HEK293 (cell line): Measurements from ENCODE around the gene PHGDH.
"Not testable (repeated sequence)": the region's sequence is repeated elsewhere in the genome, so short reads cannot be mapped to it uniquely, and the experiment has no call there.

Experiments used
- CTCF ChIA-PET: fragments of 350-600 bp; formaldehyde crosslinking; extraction: SDS; loops from one replicate; lab custom pipeline; 2021; ENCODE audit warnings: antibody characterized with exemption; lab: Yijun Ruan, JAX
- POLR2A ChIA-PET: fragments of 300-600 bp; formaldehyde crosslinking; extraction: SDS; loops from one replicate; lab custom pipeline; 2020; ENCODE audit warnings: antibody characterized with exemption, inconsistent platforms; lab: Yijun Ruan, JAX
- H3K27ac ChIP-seq: fragments of 200-500 bp; sonication (Bioruptor generic); 2 replicates; pipeline ENCODE4 v1.5.1; 2014; ENCODE audit warnings: low read depth, low read length, control low read depth, inconsistent platforms; ENCODE audit errors: extremely low read depth
- H3K36me3 ChIP-seq, 2 experiments: fragments of 200-500 bp in 1 of 2; sonication (Bioruptor generic) in 1 of 2; 1 replicate in 1 of 2; 2 replicates in 1 of 2; pipeline ENCODE4 v1.5.1; 2014 to 2017; ENCODE audit warnings: inconsistent platforms in 2 of 2, low read length in 2 of 2; ENCODE audit not compliant: control insufficient read depth in 2 of 2, insufficient read depth in 1 of 2
- H3K4me1 ChIP-seq: fragments of 200-500 bp; sonication (Bioruptor generic); 2 replicates; pipeline ENCODE4 v1.5.1; 2014; ENCODE audit warnings: mild to moderate bottlenecking, low read length, inconsistent platforms; ENCODE audit not compliant: control insufficient read depth, insufficient read depth
- H3K4me3 ChIP-seq: 2 replicates; pipeline ENCODE4 v1.5.1; 2011; ENCODE audit warnings: low read depth, mild to moderate bottlenecking, control low read depth, low read length, moderate library complexity
- H3K9me3 ChIP-seq: fragments of 200-500 bp; sonication (Bioruptor generic); 2 replicates; pipeline ENCODE4 v1.5.1; 2014; ENCODE audit warnings: low read depth, low read length, inconsistent platforms; ENCODE audit not compliant: control insufficient read depth, insufficient read depth
- EGR2 ChIP-seq: fragments of 450-650 bp; formaldehyde crosslinking; IDR thresholded peaks from 2 replicates; pipeline ENCODE4 v1.5.1; 2016; ENCODE audit warnings: low read depth, missing biosample characterization, missing genetic modification characterization
- ELK4 ChIP-seq: IDR thresholded peaks from 2 replicates; pipeline ENCODE4 v1.6.1; 2011; ENCODE audit warnings: mild to moderate bottlenecking, low read depth, low read length, borderline replicate concordance
- GLIS1 ChIP-seq: fragments of 450-650 bp; formaldehyde crosslinking; IDR thresholded peaks from 2 replicates; pipeline ENCODE4 v1.5.1; 2016; ENCODE audit warnings: missing biosample characterization, missing genetic modification characterization
- KLF8 ChIP-seq: fragments of 450-650 bp; formaldehyde crosslinking; IDR thresholded peaks from 2 replicates; pipeline ENCODE4 v1.5.1; 2016; ENCODE audit warnings: missing biosample characterization, missing genetic modification characterization
- OSR2 ChIP-seq: fragments of 450-650 bp; formaldehyde crosslinking; IDR thresholded peaks from 2 replicates; pipeline ENCODE4 v1.5.1; 2016; ENCODE audit warnings: missing biosample characterization, missing genetic modification characterization
- PRDM1 ChIP-seq: fragments of 450-650 bp; formaldehyde crosslinking; IDR thresholded peaks from 2 replicates; pipeline ENCODE4; 2016; ENCODE audit warnings: missing biosample characterization, missing genetic modification characterization
- REST ChIP-seq: fragments of 450-650 bp; formaldehyde crosslinking; IDR thresholded peaks from 2 replicates; pipeline ENCODE4 v1.5.1; 2016; ENCODE audit warnings: missing biosample characterization, missing genetic modification characterization
- SP2 ChIP-seq: fragments of 450-650 bp; formaldehyde crosslinking; IDR thresholded peaks from 2 replicates; pipeline ENCODE4 v1.5.1; 2016; ENCODE audit warnings: missing biosample characterization, missing genetic modification characterization
- ZEB2 ChIP-seq: fragments of 450-650 bp; formaldehyde crosslinking; IDR thresholded peaks from 2 replicates; pipeline ENCODE4 v1.5.1; 2016; ENCODE audit warnings: missing biosample characterization, missing genetic modification characterization
- ZFP3 ChIP-seq: fragments of 450-650 bp; formaldehyde crosslinking; IDR thresholded peaks from 2 replicates; pipeline ENCODE4 v1.5.1; 2016; ENCODE audit warnings: low read depth, missing biosample characterization, missing genetic modification characterization
- ZNF2 ChIP-seq: fragments of 450-650 bp; formaldehyde crosslinking; IDR thresholded peaks from 2 replicates; pipeline ENCODE4 v1.5.1; 2016; ENCODE audit warnings: missing biosample characterization, missing genetic modification characterization
- ZNF335 ChIP-seq: fragments of 450-650 bp; formaldehyde crosslinking; conservative IDR thresholded peaks from 2 replicates; pipeline ENCODE4 v1.5.1; 2016; ENCODE audit warnings: missing biosample characterization, missing genetic modification characterization
- ZNF501 ChIP-seq: fragments of 450-650 bp; formaldehyde crosslinking; IDR thresholded peaks from 2 replicates; pipeline ENCODE4 v1.5.1; 2016; ENCODE audit warnings: missing biosample characterization, missing genetic modification characterization
- ZNF521 ChIP-seq: fragments of 450-650 bp; formaldehyde crosslinking; IDR thresholded peaks from 2 replicates; pipeline ENCODE4 v1.5.1; 2017; ENCODE audit warnings: missing biosample characterization, mild to moderate bottlenecking, missing genetic modification characterization
- ZNF544 ChIP-seq: fragments of 450-650 bp; formaldehyde crosslinking; IDR thresholded peaks from 2 replicates; pipeline ENCODE4 v1.5.0; 2017; ENCODE audit warnings: missing biosample characterization, missing genetic modification characterization
- ZNF549 ChIP-seq: fragments of 450-650 bp; IDR thresholded peaks from 2 replicates; pipeline ENCODE4 v1.5.1; 2018; ENCODE audit warnings: missing biosample characterization, missing genetic modification characterization, mild to moderate bottlenecking, inconsistent platforms, moderate library complexity
- ZNF677 ChIP-seq: fragments of 450-650 bp; IDR thresholded peaks from 2 replicates; pipeline ENCODE4 v1.5.0; 2018; ENCODE audit warnings: missing biosample characterization, mild to moderate bottlenecking, missing genetic modification characterization, moderate library complexity
- ZNF701 ChIP-seq: fragments of 450-650 bp; formaldehyde crosslinking; IDR thresholded peaks from 2 replicates; pipeline ENCODE4 v1.5.1; 2016; ENCODE audit warnings: missing biosample characterization, missing genetic modification characterization
- ZNF76 ChIP-seq: fragments of 450-650 bp; formaldehyde crosslinking; IDR thresholded peaks from 2 replicates; pipeline ENCODE4; 2016; ENCODE audit warnings: low read depth, missing biosample characterization, missing genetic modification characterization, borderline replicate concordance
- ZNF830 ChIP-seq: fragments of 450-650 bp; IDR thresholded peaks from 2 replicates; pipeline ENCODE4 v1.5.0; 2018; ENCODE audit warnings: missing biosample characterization, missing genetic modification characterization, low read depth, mild to moderate bottlenecking, moderate library complexity
- ZNF843 ChIP-seq: fragments of 450-650 bp; formaldehyde crosslinking; IDR thresholded peaks from 2 replicates; pipeline ENCODE4 v1.5.1; 2016; ENCODE audit warnings: missing biosample characterization, missing genetic modification characterization

PHGDH gene

GRCh38 chr1:119688810-119689209, 22.9 kb upstream of the PHGDH start:
- TF ChIP-seq GLIS1 (tag by site-specific recombination) (peak; percentile 52), ZNF335 (tag by site-specific recombination) (no peak), ZNF501 (no peak)
- CTCF ChIA-PET, result interaction anchor here (0.6 to 1.4 kb wide), 3 partner anchors 11 to 54 kb away, joined by 3 to 15 read pairs (median 4); no protein-coding TSS in a partner anchor
- no peak overlapping the region for H3K27ac ChIP-seq

GRCh38 chr1:119689511-119689910, 22.2 kb upstream of the PHGDH start:
- Histone ChIP-seq H3K4me1 (no peaks in the 10 kb centered on the region), H3K4me3 (no peak overlapping the region), H3K9me3 (no peaks in the 10 kb centered on the region), H3K27ac (no peak overlapping the region), H3K36me3 (no peaks in the 10 kb centered on the region)
- CTCF ChIA-PET, result interaction anchor here (0.6 to 1.4 kb wide), 3 partner anchors 12 to 54 kb away, joined by 3 to 15 read pairs (median 4); no protein-coding TSS in a partner anchor
- POLR2A ChIA-PET, result no interaction called here
- TF ChIP-seq PRDM1 (tag by site-specific recombination) (0 out of 2 replicates have a peak, but pooled peaks have one; percentile 62), ZNF549 (tag by site-specific recombination) (no peak)

More at GRCh38 chr1:119688810-119689209, 22.9 kb upstream of the PHGDH start:
- POLR2A ChIA-PET, result no interaction called here
- no peak overlapping the region for H3K4me3 ChIP-seq
- no peaks in the 10 kb centered on the region for H3K9me3 ChIP-seq
- no peaks in the 10 kb centered on the region for H3K36me3 ChIP-seq
- H3K4me1 ChIP-seq, result no peaks in the 10 kb centered on the region

GRCh38 chr1:119696863-119697262, 14.9 kb upstream of the PHGDH start:
- ChIA-PET POLR2A (interaction anchor here (1.6 kb wide), 1 partner anchor 15 kb away, joined by 6 read pairs; the partner anchor contains the start of gene PHGDH), CTCF (interaction anchor here (0.7 to 3.6 kb wide), 4 partner anchors 15 to 33 kb away, joined by 3 to 16 read pairs (median 3); partner anchors contain the start of gene PHGDH)
- H3K36me3 ChIP-seq, H3K4me3 ChIP-seq, H3K4me1 ChIP-seq, H3K9me3 ChIP-seq, H3K27ac ChIP-seq: not testable (repeated sequence)

- Histone ChIP-seq H3K4me1 (no peaks in the 10 kb centered on the region), H3K4me3 (no peak overlapping the region), H3K36me3 (no peaks in the 10 kb centered on the region)
- CTCF ChIA-PET, result interaction anchor here (0.7 to 3.6 kb wide), 4 partner anchors 15 to 73 kb away, joined by 3 to 16 read pairs (median 4); partner anchors contain the start of gene PHGDH
- TF ChIP-seq OSR2, result no peak
- TF ChIP-seq ZNF677, result no peak
- TF ChIP-seq ZNF76 (tag by site-specific recombination), result no peak
- no peak for TF ChIP-seq KLF8 (tag by site-specific recombination)
- no peak for TF ChIP-seq EGR2 (tag by site-specific recombination)
- no peak for TF ChIP-seq ZNF701 (tag by site-specific recombination)
- TF ChIP-seq SP2, result no peak
- no peak for TF ChIP-seq REST (tag by site-specific recombination)
- TF ChIP-seq ZNF544 (tag by site-specific recombination), result no peak
- no peak for TF ChIP-seq ZNF2 (tag by site-specific recombination)
- TF ChIP-seq ZEB2, result no peak
- TF ChIP-seq ZFP3 (tag by site-specific recombination), result no peak
- no peak for TF ChIP-seq ZNF521 (tag by site-specific recombination)
- TF ChIP-seq ZNF843 (tag by site-specific recombination), result no peak
- TF ChIP-seq ELK4, result no peak
- TF ChIP-seq ZNF830 (tag by site-specific recombination), result no peak
- TF ChIP-seq, all 188 proteins: peak for 0
- no peaks in the 10 kb centered on the region for H3K9me3 ChIP-seq
- POLR2A ChIA-PET, result no interaction called here
- no peak overlapping the region for H3K27ac ChIP-seq
These were observed 14.1 kb upstream of the PHGDH start for GRCh38 chr1:119697598-119697997.
